ENCODE data around the gene FIP1L1. TPM values are rescaled to one million over a fixed set of nuclear protein-coding genes. Genes with fewer than 3 reads are reported as not detected.

The FIP1L1 gene
- total RNA-seq, 1 experiment from 2014 or later, result 44.8 TPM

DNA sequence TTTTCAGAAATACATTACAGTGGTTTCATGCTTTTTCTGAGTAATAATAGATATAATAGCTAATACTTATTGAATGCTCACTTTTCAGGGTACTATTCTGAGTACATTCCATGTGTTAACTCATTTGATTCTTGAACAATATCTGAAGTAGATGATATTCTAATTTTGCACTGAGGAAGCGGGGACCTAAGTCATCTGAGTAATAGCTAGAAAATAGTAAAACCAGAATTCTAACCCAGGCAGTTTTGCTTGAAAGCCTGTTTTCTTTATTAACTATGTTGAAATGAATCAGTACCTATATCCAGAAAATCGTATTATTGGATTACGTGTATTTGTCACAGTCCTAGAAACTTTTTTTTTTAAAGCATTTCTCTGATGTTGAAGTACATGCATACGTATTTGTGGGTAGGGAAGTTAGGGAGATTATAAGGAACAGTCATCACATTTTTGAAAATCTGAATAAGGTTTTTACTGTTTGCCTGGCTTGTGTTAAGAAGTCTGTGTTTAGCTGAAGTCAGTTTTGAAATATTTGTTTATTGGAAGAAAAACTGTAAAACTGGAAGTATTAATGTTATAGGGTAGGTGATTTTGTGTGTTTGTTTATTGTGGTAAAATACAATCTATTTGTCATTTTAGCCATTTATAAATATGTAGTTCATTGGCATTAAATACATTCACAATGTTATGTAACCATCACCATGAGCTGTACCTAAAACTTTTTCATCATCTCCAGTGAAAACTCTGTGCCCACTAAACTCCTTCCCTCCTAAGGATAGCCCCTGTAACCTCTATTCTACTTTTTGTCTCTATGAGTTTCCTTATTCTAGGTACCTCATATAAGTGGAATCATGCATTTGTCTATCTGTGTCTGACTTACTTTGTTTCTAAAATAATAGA is 55.3 kb downstream of the FIP1L1 start:
- H3F3A ChIP-seq (ENCODE audit: insufficient read depth, low read depth), result peaks cover 12% of the 10 kb centered on the region; the same call in 1 of the 2 replicates
- H3K27me3 ChIP-seq (ENCODE audit: insufficient read depth, low read depth), result no peaks in the 10 kb centered on the region
- intact Hi-C loops (cut with micrococcal nuclease; ENCODE audit: unreplicated experiment), result no loop called here
- BruUV-seq (replicated peaks), result no TSS peak
- H3K36me3 ChIP-seq (ENCODE audit: low read depth), result 0 out of 2 replicates have a peak, but pooled peaks cover 14% of the 10 kb centered on the region
- H3K9me3 ChIP-seq (ENCODE audit: insufficient read depth, low read depth), result no peaks in the 10 kb centered on the region
- ChIA-PET CTCF (no interaction called here), POLR2A (ENCODE audit: unreplicated experiment) (no interaction called here)
- no peak overlapping the region for H2AFZ ChIP-seq
- TF ChIP-seq, protein P1, sequence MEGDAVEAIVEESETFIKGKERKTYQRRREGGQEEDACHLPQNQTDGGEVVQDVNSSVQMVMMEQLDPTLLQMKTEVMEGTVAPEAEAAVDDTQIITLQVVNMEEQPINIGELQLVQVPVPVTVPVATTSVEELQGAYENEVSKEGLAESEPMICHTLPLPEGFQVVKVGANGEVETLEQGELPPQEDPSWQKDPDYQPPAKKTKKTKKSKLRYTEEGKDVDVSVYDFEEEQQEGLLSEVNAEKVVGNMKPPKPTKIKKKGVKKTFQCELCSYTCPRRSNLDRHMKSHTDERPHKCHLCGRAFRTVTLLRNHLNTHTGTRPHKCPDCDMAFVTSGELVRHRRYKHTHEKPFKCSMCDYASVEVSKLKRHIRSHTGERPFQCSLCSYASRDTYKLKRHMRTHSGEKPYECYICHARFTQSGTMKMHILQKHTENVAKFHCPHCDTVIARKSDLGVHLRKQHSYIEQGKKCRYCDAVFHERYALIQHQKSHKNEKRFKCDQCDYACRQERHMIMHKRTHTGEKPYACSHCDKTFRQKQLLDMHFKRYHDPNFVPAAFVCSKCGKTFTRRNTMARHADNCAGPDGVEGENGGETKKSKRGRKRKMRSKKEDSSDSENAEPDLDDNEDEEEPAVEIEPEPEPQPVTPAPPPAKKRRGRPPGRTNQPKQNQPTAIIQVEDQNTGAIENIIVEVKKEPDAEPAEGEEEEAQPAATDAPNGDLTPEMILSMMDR (conservative IDR thresholded peaks at IDR 0.05), result no peak
- no peak for TF ChIP-seq EZH2 (IDR thresholded peaks at IDR 0.05; ENCODE audit: low read depth)
- DNase-seq, result no peak
- no peaks in the 10 kb centered on the region for H3K79me2 ChIP-seq (ENCODE audit: low read depth)
- H3K9me2 ChIP-seq (ENCODE audit: insufficient read depth), result no peaks in the 10 kb centered on the region
- no peak overlapping the region for H3K4me3 ChIP-seq
- H3K4me2 ChIP-seq, result no peak overlapping the region
- no peaks in the 10 kb centered on the region for H3K4me1 ChIP-seq (replicated peaks; ENCODE audit: insufficient read depth)
- H3K27ac ChIP-seq, result no peak overlapping the region
- H4K20me1 ChIP-seq (ENCODE audit: insufficient read depth), result peaks cover 3% of the 10 kb centered on the region; the same call in 1 of the 2 replicates

- no peaks in the 10 kb centered on the region for H3K4me1 ChIP-seq (replicated peaks; ENCODE audit: insufficient read depth)
- POLR2A ChIA-PET (ENCODE audit: unreplicated experiment), result no interaction called here
- BruUV-seq (replicated peaks), result no TSS peak
- H3K27ac ChIP-seq, result no peak overlapping the region
- peaks cover 3% of the 10 kb centered on the region; the same call in 1 of the 2 replicates for H4K20me1 ChIP-seq (ENCODE audit: insufficient read depth)
- H3K4me3 ChIP-seq, result no peak overlapping the region
- no peaks in the 10 kb centered on the region for H3K27me3 ChIP-seq (ENCODE audit: insufficient read depth, low read depth)
- DNase-seq, result no peak
- H3K9me2 ChIP-seq (ENCODE audit: insufficient read depth), result no peaks in the 10 kb centered on the region
- TF ChIP-seq, protein P1 (conservative IDR thresholded peaks at IDR 0.05), result no peak
- TF ChIP-seq EZH2 (IDR thresholded peaks at IDR 0.05; ENCODE audit: low read depth), result no peak
- H3K79me2 ChIP-seq (ENCODE audit: low read depth), result peaks cover 9% of the 10 kb centered on the region; the same call in 1 of the 2 replicates
- H2AFZ ChIP-seq, result no peak overlapping the region
- H3K9me3 ChIP-seq (ENCODE audit: insufficient read depth, low read depth), result no peaks in the 10 kb centered on the region
- H3K36me3 ChIP-seq (ENCODE audit: low read depth), result 0 out of 2 replicates have a peak, but pooled peaks cover under 1% of the 10 kb centered on the region
- CTCF ChIA-PET, result no interaction called here
- intact Hi-C loops (cut with micrococcal nuclease; ENCODE audit: unreplicated experiment), result no loop called here
- peaks cover 12% of the 10 kb centered on the region; the same call in 1 of the 2 replicates for H3F3A ChIP-seq (ENCODE audit: insufficient read depth, low read depth)
- H3K4me2 ChIP-seq, result no peak overlapping the region
Measured at GRCh38 chr4:53436251-53436650, 58.8 kb downstream of the FIP1L1 start.

GRCh38 chr4:53441564-53441963 is 64.1 kb downstream of the FIP1L1 start:
- no peak for DNase-seq
- Histone ChIP-seq H3K4me1 (replicated peaks; ENCODE audit: insufficient read depth) (no peaks in the 10 kb centered on the region), H3K27ac (no peak overlapping the region), H3F3A (ENCODE audit: insufficient read depth, low read depth) (no peaks in the 10 kb centered on the region), H3K4me2 (no peak overlapping the region), H2AFZ (no peak overlapping the region), H3K9me3 (ENCODE audit: insufficient read depth, low read depth) (no peaks in the 10 kb centered on the region), H3K4me3 (no peak overlapping the region), H3K79me2 (ENCODE audit: low read depth) (peaks cover 9% of the 10 kb centered on the region; the same call in 1 of the 2 replicates), H4K20me1 (ENCODE audit: insufficient read depth) (peaks cover 4% of the 10 kb centered on the region), H3K9me2 (ENCODE audit: insufficient read depth) (no peaks in the 10 kb centered on the region), H3K36me3 (ENCODE audit: low read depth) (peaks cover 32% of the 10 kb centered on the region), H3K27me3 (ENCODE audit: insufficient read depth, low read depth) (no peaks in the 10 kb centered on the region)
- ChIA-PET POLR2A (ENCODE audit: unreplicated experiment) (no interaction called here), CTCF (no interaction called here)
- BruUV-seq (replicated peaks), result no TSS peak
- intact Hi-C loops (cut with micrococcal nuclease; ENCODE audit: unreplicated experiment), result loop anchor here (10.0 kb wide), 1 partner anchor 57 kb away; no protein-coding TSS in a partner anchor
- TF ChIP-seq EZH2 (IDR thresholded peaks at IDR 0.05; ENCODE audit: low read depth), result no peak
- TF ChIP-seq, protein P1 (conservative IDR thresholded peaks at IDR 0.05), result no peak
